HG03558 (cell line): ENCODE data around the gene PHF21A.

ENCODE experiments used
- ATAC-seq: cut with Tn5 transposase; IDR thresholded peaks from one replicate; pipeline ENCODE4 v1.9.1; 2021; ENCODE audit warnings: moderate number of reproducible peaks; ENCODE audit not compliant: unreplicated experiment; ENCODE audit errors: extremely low read depth

Gene PHF21A

DNA sequence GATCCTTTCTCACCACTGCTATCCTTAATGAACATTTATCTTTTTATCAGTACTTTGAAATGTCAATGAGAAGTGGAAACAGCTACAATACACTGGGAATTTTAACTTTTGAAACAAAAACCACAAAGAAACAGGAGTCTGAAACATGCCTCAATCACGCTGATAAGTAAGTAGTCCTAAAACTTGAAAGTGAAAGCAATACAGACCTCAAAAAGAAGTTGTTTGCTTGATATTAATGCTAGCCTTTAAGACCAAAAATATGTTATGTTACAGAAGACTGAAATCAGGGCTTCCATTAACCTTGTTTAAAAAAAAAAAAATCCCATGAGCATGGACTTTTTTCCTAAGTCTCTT is 21.3 kb downstream of the PHF21A start:
- no peak for ATAC-seq

DNA sequence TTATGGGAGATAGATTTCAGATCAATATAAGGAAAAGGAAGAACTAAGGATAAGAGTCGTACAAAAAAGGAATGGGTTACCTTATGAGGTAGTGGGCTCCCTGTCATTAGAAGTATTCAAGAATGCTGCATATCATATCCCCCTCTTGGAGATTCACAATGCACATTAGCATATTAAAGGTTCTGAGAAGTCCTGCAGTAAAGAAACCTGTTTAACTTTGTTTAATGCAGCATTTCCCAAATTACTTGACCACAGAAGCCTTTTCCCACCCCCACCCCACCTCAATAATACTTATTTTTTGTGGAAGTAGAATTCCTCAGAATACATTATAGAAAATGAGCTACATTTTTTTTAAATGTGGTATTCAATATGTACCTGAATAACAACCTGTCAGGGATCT is 30.9 kb downstream of the PHF21A start:
- ATAC-seq, result no peak

DNA sequence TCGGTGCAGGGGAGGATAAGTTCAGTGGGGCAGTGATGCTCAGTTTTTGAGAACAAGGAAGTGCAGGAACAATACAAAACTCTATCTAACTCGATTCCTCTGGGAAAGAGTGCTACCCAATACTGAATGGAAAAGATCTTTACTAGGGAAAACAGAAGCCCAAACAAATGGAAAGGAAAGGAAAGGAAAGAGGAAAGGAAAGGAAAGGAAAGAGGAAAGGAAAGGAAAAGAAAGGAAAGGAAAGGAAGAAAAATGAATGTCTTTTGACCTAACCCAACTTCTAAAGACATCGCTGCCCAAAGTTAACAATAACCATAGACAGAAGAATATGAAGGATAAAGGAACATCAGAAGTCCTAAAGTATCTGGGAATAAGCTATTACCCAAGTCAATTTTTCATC is 41.6 kb downstream of the PHF21A start:
- no peak for ATAC-seq

DNA sequence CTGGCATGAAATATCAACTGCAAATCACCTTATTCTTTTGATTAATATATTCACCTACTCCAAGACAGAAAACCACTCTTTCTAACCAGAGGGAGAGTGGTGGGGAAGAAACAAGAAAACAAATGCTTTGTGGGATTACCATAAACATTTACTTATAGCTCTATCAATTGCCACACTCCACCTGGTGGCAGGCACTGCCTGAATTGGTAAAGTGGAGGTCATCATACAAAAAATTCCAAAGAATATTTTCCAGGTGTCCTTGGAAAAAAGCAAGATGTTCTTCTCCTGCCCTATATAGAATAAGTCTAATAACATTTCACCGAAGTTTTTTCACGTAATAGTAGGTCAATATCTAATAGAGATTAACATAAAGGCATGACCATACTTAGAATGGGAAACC is 45.3 kb downstream of the PHF21A start:
- ATAC-seq, result no peak

DNA sequence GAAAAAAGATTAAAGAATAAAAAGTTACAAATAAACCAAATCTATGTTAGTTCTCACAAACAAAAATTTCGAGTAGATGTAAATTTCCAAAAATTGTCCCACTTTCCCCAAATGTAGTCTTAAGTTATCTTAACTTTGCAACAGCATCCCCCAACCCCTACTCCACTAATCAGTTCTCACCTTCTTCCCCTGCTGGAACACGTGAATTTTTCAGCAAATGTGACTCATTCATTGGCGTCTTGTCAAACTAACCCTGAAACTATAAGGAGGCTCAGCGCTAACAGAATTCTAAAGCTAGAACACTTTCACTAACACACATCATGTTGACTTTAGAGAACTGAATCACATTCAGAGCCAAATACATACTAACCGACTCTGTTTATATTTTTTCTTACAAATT is 46.1 kb downstream of the PHF21A start:
- no peak for ATAC-seq

DNA sequence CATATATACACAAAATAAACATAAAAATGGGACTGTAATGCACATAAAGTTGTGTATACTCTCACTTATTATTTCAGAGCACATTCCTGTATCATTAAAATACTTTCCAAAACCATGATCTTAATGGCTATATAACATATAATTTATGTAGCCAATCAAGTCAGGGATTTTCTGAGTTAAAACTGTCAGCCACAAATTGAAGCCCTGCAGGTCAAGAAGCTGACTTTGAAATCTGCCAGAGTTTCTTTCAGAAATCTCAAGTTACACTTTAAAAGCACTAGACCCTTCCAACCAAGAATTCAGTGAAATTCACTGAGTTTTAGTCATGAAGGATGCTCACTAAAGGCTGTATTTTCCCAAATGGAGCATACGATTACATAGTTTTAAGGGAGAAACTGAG is 47.6 kb downstream of the PHF21A start:
- ATAC-seq, result no peak

DNA sequence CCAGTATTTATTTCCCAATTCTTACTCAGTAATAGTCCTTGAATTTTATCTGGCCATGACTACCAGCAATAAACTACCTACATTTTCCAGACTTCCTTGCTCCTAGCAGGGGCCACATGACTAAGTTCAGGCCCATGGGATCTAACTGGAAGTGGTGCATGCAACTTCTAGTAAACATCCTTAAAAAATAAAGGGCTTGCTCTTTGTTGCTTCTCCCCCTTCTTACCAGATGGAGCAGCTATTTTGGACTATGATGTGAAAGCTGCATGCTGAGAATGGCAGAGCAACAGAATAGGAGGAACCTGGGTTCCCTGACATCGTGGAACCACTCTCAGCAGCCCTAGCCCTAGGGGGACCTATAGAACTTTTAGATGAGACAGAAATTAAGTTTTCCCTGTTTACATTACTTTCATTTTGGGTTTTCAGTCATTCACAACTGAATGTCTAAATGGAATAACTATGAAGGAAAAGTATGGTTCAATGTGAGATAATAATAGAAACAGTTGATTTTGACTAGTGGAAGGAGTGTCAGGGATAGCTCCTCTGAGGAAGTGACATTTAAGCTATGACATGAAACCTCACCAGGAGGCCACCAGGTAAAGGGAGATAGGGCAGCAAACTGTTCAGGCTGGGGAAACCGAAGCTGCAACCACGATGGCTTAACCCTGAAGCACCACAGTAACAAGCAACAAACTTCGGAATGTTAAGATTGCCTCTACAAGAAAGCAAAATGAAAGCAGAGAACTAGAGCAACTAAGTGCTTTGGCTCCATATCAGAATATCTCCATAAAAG is 48.9 kb downstream of the PHF21A start:
- no peak for ATAC-seq

DNA sequence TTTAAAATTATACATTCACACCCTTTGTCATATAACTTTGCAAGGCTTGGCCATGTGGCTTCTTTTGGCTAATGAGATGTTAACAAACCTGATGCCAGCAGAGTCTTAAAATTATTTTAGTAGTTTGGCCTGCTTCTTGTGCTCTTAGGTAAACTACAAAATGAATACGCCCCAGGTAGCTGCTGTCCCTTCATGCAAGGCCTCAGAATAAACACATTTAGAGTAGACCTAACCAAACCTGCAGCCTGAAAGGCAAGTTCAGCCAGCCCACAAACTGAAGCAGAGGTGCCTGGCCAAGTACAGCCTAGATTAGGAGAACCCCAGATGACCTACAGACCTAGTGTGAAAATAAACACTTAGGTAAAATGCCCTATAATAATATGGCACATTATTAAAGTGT is 50.2 kb downstream of the PHF21A start:
- ATAC-seq, result no peak

DNA sequence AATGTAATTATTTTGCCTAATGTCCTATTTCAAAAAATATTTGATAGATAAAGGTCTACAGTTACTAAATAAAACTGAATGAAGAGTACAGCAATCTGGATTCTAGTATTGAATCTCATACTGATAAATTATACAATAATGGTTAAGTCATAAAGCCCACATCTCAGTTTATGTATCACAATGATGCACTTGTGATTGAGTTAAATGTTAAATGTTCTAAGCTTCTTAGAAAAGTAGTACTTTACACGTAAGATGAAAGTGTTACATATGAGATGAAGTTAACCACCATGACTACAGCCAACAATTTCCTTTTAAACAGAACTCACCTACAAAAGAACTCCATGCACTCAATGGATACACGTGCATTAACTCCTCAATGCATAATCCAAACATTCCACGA is 51.7 kb downstream of the PHF21A start:
- ATAC-seq, result no peak

DNA sequence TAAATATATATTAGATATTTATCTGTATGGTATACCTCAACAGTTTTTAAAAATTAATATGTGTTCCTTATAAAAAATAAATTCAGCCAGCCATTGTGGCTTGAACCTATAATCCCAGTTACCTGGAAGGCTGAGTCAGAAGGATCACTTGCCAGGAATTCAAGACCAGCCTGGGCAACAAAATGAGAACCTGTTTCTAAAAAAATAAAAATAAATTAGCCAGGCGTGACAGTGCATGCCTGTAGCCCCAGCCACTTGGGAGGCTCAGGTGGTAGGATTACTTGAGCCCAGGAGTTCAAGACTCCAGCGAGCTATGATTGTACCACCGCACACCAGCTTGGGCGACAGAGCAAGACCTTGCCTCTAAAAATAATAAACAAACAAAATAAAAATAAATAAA is 54.9 kb downstream of the PHF21A start:
- no peak for ATAC-seq

DNA sequence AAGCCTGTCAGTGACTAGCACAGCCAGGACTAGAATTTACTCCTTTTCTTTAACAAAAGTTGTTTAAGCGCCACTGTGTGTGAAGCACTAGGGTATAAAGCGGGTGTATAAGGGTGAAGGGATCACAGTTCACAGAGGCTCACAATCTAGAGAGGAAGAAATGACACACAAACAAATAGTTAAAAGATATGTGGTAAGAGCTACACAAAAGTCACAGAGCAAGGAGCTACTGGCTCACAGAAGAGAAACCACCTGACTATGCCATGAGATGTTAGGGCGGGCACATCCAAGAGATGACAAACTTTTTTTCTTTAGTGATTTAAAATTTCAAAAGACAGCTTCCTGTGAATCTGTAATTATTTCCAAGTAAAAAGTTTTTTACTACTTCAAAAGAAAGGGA is 55.6 kb downstream of the PHF21A start:
- ATAC-seq, result no peak

DNA sequence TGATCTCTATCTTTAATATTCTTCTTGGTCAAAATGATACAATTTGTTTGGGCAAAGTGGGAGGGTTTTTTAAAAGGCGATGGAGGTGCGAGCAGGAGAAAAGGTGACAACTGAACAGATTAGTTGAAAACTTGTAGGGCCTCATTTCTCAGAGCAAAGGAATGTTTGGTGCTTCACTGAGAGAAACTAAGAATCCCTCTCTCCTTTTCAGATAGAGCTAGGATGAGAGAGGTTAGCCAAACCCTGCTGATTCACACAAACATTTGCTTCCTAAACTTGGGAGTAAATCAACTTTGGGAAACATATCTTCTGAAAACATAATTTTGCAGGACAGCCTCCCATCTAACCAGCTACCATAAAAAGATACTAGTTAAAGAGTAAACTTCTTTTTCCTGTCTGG is 57.0 kb downstream of the PHF21A start:
- ATAC-seq, result no peak

DNA sequence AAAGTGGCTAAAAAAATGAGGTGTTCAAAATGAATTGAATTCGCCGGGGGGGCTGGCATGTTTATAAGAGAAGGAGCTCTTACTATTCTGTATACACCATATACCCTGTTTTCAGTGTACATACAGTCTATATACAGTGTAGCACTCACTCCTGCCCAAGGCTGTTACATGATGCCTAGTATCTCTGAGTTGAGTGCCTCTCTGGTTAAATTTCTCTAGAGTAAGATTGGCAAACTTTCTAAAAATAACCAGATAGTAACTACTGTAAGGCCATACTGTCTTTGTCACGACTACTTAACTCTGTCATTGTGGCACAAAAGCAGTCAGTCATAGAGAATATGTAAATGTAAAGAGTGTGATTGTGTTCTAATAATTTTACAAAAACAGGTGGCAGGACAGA is 58.1 kb downstream of the PHF21A start:
- no peak for ATAC-seq

DNA sequence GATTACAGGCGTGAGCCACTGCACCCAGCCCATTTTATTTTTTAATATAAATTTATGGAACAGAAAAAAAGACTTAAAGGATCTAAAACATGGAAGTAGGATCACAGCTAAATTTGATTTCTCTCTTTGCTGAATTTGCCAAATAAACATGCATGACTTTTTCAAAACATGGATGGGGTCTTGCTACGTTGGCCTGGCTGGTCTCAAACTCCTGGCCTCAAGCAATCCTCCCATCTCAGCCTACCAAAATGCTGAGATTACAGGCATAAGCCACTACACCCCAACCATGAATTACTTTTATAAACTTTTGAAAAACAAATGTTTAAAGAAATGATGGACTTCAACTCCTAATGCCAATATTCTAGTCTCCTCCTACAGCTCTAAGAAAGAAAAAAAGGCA is 61.2 kb downstream of the PHF21A start:
- ATAC-seq, result no peak

DNA sequence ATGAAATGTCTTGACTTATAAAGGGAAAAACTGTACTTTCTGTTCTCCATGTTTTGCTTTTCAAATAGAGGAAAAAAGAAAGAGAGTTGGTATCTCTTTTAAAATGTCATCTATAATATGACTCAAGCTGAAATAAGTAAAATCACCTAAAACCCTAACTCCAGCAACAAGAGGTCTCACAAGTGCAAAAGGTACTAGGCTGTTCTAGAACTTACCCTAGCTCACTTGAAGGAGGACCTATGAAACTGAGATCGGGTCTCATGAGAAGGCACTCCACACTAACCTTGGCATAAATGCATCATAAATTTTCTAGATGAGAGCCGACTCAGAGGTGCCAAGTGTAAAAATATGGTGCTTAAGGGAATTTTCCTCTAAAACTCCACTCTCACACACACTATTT is 63.8 kb downstream of the PHF21A start:
- no peak for ATAC-seq

DNA sequence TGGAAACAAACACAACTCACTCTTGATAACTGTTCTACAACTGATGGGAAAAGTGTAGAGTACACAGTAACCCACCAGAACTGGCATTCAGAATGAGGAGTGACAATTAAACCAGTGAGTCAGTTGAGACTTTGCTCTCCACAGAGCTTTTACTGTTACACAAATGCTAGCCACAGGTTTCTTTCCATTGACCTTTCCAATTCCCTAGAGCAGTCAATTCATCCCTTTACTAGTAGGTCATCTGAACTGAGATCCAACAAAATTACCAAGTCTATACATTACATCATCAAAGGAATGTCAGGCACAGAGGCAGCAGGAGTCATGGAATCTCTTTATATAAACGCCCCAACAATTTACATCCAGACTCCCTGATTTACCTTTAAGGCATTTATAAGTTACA is 65.9 kb downstream of the PHF21A start:
- no peak for ATAC-seq

DNA sequence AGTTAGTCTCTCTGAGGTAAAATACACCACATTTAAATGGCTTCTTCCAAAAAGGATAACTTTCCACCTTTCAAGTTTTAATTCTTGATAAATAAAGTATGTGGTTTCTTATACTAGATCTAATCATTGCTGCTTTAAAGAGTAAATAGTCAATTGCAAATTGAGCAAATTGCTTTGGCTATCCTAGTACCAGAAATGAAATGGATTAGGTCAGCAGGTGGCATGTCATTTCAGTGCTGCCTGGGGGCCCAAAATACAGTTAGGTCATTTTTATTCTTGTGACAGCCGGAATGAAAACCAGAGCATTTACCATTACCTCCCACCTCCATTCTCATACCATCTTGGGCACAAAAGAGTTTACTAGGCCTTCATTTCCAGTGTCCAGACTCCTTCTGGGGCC is 70.2 kb downstream of the PHF21A start:
- no peak for ATAC-seq

DNA sequence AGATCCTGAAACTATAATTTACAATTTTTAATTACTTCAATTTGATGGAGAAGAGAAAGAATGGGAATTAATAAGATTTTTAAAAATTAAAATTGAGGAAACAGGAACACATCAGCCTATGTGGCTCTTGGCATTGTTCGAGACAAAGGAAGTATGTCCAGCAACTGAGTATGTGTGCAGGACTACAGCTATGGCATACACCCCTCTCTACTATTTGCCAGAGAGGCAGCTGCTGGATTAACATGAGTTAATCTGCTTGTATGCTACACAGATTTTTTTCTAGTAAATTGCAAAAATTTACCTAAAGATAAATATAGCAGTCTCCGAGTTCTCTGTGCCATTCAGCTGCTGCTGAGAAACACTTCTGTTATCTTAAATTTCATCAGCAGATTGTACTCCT is 70.6 kb downstream of the PHF21A start:
- no peak for ATAC-seq

DNA sequence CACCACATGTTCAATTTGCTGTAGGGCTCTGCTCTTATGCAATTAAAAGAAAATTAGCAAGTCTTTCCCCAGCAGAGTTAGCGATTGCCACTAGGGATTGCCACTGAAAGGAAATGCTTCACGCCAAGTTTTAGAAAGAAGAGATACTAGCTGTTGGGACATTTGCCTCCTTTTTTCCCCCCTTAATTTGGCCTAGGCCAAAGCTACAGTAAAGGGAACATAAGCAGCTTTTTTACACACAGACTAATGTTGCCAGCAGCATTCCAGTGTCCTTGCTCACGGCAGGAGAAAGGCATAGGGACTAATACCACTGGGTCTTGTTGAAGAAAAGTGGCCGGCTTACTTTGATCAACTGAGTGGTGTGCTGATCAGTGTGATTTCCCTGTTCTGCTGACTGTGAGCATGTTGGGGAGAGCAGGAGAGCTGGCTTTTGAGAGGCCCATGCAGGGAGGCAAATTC is 71.2 kb downstream of the PHF21A start:
- no peak for ATAC-seq

DNA sequence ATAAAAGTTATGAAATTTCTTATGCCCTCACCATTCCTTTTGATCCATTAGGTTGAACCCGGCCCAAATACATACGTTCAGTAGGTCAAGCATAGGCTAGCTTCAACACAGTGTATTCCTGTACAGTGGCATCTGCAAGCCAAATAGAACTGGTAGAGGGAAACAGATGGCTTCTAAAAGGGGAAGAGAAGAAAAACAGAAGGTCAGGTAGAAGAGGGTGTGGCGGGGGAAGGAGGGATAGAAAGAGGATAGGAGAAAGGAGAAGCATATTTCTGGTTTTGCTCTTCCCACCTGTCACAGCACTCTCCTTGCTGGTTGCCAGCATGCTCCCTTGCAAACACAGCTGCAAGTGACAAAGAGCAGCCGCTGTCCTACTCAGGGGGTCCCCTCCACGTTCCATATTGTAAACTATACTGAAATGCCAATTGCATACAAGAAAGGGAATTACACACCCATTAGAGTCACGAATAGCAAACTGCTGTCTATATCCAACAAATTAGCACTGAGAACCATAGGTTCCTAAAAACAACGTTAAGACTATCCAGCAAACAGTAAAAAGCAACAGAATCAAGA is 71.8 kb downstream of the PHF21A start:
- ATAC-seq, result no peak

DNA sequence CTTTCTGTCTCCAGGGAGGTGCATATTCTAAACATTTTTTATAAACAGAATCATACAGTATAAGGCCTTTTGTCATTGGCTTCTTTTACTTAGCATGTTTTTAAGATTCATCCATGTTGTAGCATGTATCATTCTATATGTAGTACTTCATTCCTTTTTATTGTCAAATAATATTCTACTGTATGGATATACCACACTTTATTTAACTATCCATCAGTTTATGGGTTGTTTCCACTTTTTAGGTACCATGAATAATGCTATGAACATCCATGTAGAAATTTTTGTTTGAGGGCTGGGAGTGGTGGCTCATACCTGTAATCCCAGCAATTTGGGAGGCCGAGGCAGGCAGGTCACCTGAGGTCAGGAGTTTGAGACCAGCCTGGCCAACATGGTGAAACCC is 73.1 kb downstream of the PHF21A start:
- ATAC-seq, result no peak

DNA sequence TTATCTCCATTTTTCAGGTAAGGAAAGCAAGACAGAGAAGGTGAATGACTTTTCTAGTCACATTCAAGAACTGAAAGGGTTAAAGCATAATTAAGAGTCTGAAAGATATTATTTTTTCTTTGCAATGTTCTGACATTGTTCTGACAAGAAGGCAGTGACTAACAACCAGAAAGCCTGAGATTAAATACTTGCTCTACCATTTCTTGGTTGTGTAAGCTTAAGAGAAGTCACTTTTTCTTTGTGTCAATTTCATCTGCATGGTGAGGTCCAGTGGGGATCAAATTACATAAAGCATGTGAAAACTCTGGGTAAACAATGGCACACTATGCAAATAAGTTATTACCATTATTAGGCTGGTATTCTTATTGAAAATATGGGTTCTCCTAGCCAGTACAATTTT is 73.7 kb downstream of the PHF21A start:
- ATAC-seq, result no peak
